K562 (cell line): ENCODE measurements around the gene NPC1. TPM values are rescaled to one million over a fixed set of nuclear protein-coding genes. Genes with fewer than 3 reads are reported as not detected.
A peak's percentile ranks its signal among the peaks of the same experiment; 100 is the strongest.

Source experiments
- CHCHD3 ChIP-seq: fragments of 250-450 bp; sonication (Bioruptor Pico); IDR thresholded peaks from 2 replicates; pipeline ENCODE4 v2.1.2; 2022; ENCODE audit warnings: mild to moderate bottlenecking
- CSDE1 ChIP-seq, 2 experiments: fragments of 450-650 bp; IDR thresholded peaks; 2 replicates each; pipeline ENCODE4 v1.6.1; 2016; ENCODE audit warnings: mild to moderate bottlenecking in 1 of 2
- DLX4 ChIP-seq: fragments of 250-450 bp; sonication (Bioruptor Pico); IDR thresholded peaks from 2 replicates; pipeline ENCODE4 v1.6.1; 2021; ENCODE audit warnings: mild to moderate bottlenecking
- E2F4 ChIP-seq: sonication (generic); formaldehyde crosslinking; IDR thresholded peaks from 2 replicates; pipeline ENCODE4 v1.8.0; 2022; ENCODE audit warnings: mild to moderate bottlenecking, low read depth, missing genetic modification reagents
- FOSL1 ChIP-seq: fragments of 200-800 bp; sonication (Bioruptor generic); conservative IDR thresholded peaks from 2 replicates; pipeline ENCODE4 v1.6.1; 2016; ENCODE audit warnings: missing genetic modification characterization, missing compliant biosample characterization
- FUS ChIP-seq: fragments of 200-400 bp; formaldehyde crosslinking; optimal IDR thresholded peaks from 2 replicates; pipeline ENCODE3; 2017; ENCODE audit warnings: low read depth, low read length
- GABPB2 ChIP-seq: fragments of 250-450 bp; sonication (Bioruptor Pico); conservative IDR thresholded peaks from 2 replicates; pipeline ENCODE4 v1.5.1; 2021; ENCODE audit warnings: mild to moderate bottlenecking
- GTF2F1 ChIP-seq: IDR thresholded peaks from 2 replicates; pipeline ENCODE4 v1.6.1; 2011; ENCODE audit warnings: low read depth, low read length, improper control_type of control experiment
- HNRNPL ChIP-seq: fragments of 200-400 bp; formaldehyde crosslinking; IDR thresholded peaks from 2 replicates; pipeline ENCODE4 v1.6.1; 2017; ENCODE audit warnings: low read depth, mild to moderate bottlenecking, low read length
- ID3 ChIP-seq, 2 experiments: fragments of 250-450 bp in 1 of 2; fragments of 450-650 bp in 1 of 2; sonication (Bioruptor Pico) in 1 of 2; IDR thresholded peaks; 2 replicates each; pipeline versions ENCODE4 v1.6.1 to v1.8.0; 2016 to 2021; ENCODE audit warnings: mild to moderate bottlenecking in 2 of 2, moderate library complexity in 2 of 2, missing compliant biosample characterization in 1 of 2, missing genetic modification characterization in 1 of 2
- MAX ChIP-seq: sonication (generic); formaldehyde crosslinking; IDR thresholded peaks from 2 replicates; pipeline ENCODE4 v1.9.0; 2022; ENCODE audit warnings: mild to moderate bottlenecking, missing genetic modification reagents
- MLLT1 ChIP-seq, 2 experiments: fragments of 450-650 bp; IDR thresholded peaks; 2 replicates each; pipeline ENCODE4 v1.6.1; 2016
- MTA1 ChIP-seq: fragments of 450-650 bp; IDR thresholded peaks from 2 replicates; pipeline ENCODE4 v1.6.1; 2017; ENCODE audit warnings: borderline replicate concordance
- NEUROD1 ChIP-seq: fragments of 150-350 bp; IDR thresholded peaks from 2 replicates; pipeline ENCODE4 v1.6.1; 2014; ENCODE audit warnings: borderline replicate concordance, low read length, low read depth; ENCODE audit not compliant: partially characterized antibody
- NFYB ChIP-seq: IDR thresholded peaks from 2 replicates; pipeline ENCODE4 v1.6.1; 2011; ENCODE audit warnings: mild to moderate bottlenecking, moderate library complexity; ENCODE audit not compliant: insufficient read length; ENCODE audit errors: extremely low read depth
- POLR2A ChIP-seq: fragments of 450-650 bp; conservative IDR thresholded peaks from 2 replicates; pipeline ENCODE4 v1.6.1; 2016
- POLR2G ChIP-seq: fragments of 200-400 bp; formaldehyde crosslinking; IDR thresholded peaks from 2 replicates; pipeline ENCODE4 v1.6.1; 2017; ENCODE audit warnings: low read depth, mild to moderate bottlenecking, antibody characterized with exemption, low read length, moderate library complexity
- SLC30A9 ChIP-seq: fragments of 250-450 bp; sonication (Bioruptor Pico); IDR thresholded peaks from 2 replicates; pipeline ENCODE4 v1.8.0; 2022; ENCODE audit warnings: mild to moderate bottlenecking, moderate library complexity
- SREBF1 ChIP-seq: fragments of 150-350 bp; IDR thresholded peaks from 2 replicates; pipeline ENCODE4 v1.6.1; 2014; ENCODE audit warnings: antibody characterized with exemption, low read depth, low read length, borderline replicate concordance
- SRSF1 ChIP-seq: fragments of 200-400 bp; formaldehyde crosslinking; IDR thresholded peaks from 2 replicates; pipeline ENCODE4 v1.6.1; 2017; ENCODE audit warnings: mild to moderate bottlenecking, low read depth, low read length, moderate library complexity
- TARDBP ChIP-seq: fragments of 450-650 bp; IDR thresholded peaks from 2 replicates; pipeline ENCODE4 v1.6.1; 2016
- ZNF124 ChIP-seq: sonication (generic); formaldehyde crosslinking; IDR thresholded peaks from 2 replicates; pipeline ENCODE4 v1.8.1; 2022; ENCODE audit warnings: missing genetic modification reagents
- ZNF354B ChIP-seq: fragments of 250-450 bp; sonication (Bioruptor Pico); IDR thresholded peaks from 2 replicates; pipeline ENCODE4 v1.4.0; 2020
- ZNF408 ChIP-seq: fragments of 250-450 bp; sonication (Bioruptor Pico); IDR thresholded peaks from 2 replicates; pipeline ENCODE4 v1.4.0; 2020; ENCODE audit warnings: low read depth, mild to moderate bottlenecking, moderate library complexity
- ZNF764 ChIP-seq: fragments of 250-450 bp; sonication (Bioruptor Pico); IDR thresholded peaks from 2 replicates; pipeline ENCODE4 v1.4.0; 2020; ENCODE audit warnings: low read depth, mild to moderate bottlenecking, moderate library complexity
- ZNF79 ChIP-seq: fragments of 250-450 bp; sonication (Bioruptor Pico); IDR thresholded peaks from 2 replicates; pipeline ENCODE4 v1.4.0; 2020; ENCODE audit warnings: low read depth, mild to moderate bottlenecking, moderate library complexity
- polyA plus RNA-seq, 8 experiments: library from polyadenylated mRNA; depleted of rRNA in 4 of 8; stranded (reverse) in 5 of 8; unstranded in 3 of 8; fragments of >200 nt; fragmentation: Nextera tagmentation in 2 of 8; fragmentation: Illumina TruSeq in 1 of 8; extraction: Ambion mirVana in 2 of 8; extraction: Trizol in 1 of 8; gene quantifications; 2 replicates each; pipeline versions ENCODE4 v1.2.1 to v1.2.3, GENCODE V29; 2011 to 2014; ENCODE audit warnings: inconsistent platforms in 1 of 8, missing spikeins in 1 of 8
- total RNA-seq, 7 experiments: library from RNA; depleted of rRNA in 6 of 7; stranded (reverse); fragments of >200 nt in 6 of 7; fragmentation: Illumina TruSeq in 2 of 7; extraction: Trizol in 2 of 7; gene quantifications; 2 replicates each; pipeline versions ENCODE4 v1.2.1 to v1.2.3, GENCODE V29; 2011 to 2021; ENCODE audit warnings: low replicate concordance in 1 of 7

NPC1 gene
- total and polyA plus RNA-seq, 9 of the 15 experiments (the other 6 are each of a cell fraction or from before 2014, with no cell fraction given): 17.1 to 45.9 (median 27.6) TPM

GRCh38 chr18:23528580-23529472, 57.5 kb downstream of the NPC1 start (continued):
- TF ChIP-seq FUS (no peak), MAX (CRISPR knock-in tag) (peak; percentile 62), DLX4 (no peak), CSDE1 (IDR thresholded peaks at IDR 0.05) (no peak), SREBF1 (no peak), HNRNPL (no peak), MTA1 (peak; percentile 83), CHCHD3 (no peak), NEUROD1 (no peak), ZNF79 (CRISPR knock-in tag) (no peak), ZNF408 (CRISPR knock-in tag) (no peak), MLLT1 (IDR thresholded peaks at IDR 0.05) (peak; percentile 17 to 62; a peak in 1 of 4 replicates), FOSL1 (tag) (peak; percentile 53), SRSF1 (no peak), POLR2A (peak; percentile 63), ZNF764 (CRISPR knock-in tag) (no peak), ZNF354B (no peak), GTF2F1 (no peak), GABPB2 (CRISPR knock-in tag) (no peak), NFYB (no peak), SLC30A9 (CRISPR knock-in tag) (no peak), TARDBP (0 out of 2 replicates have a peak, but pooled peaks have one; percentile 37), POLR2G (no peak; the same call in 1 of the 2 replicates), ID3 (CRISPR knock-in tag; IDR thresholded peaks at IDR 0.05) (no peak), ID3 (tag; IDR thresholded peaks at IDR 0.05) (peak; percentile 83; the same call in 1 of the 2 replicates), E2F4 (CRISPR knock-in tag) (no peak), ZNF124 (CRISPR knock-in tag) (no peak)
